ENCODE measurements around the gene ADPGK. TPM values are rescaled to one million over a fixed set of nuclear protein-coding genes. Genes with fewer than 3 reads are reported as not detected.

Gene ADPGK
- total RNA-seq = 100 to 1,000 TPM in 1 of 2 donors, 10 to 100 TPM in 1; 74.6 to 102 TPM

GRCh38 chr15:72783640-72784455 lies at the start of gene ADPGK:
Gene ADPGK (minus strand): TSS chr15:72783758. CDS start chr15:72783691, 67 bp downstream.
- 1% methylated on average over 54 of the region's 68 CpGs for WGBS
- intact Hi-C loops (cut with DNase I) = loop anchor here (2.0 to 5.0 kb wide), 2 partner anchors 298 to 489 kb away; no protein-coding TSS in a partner anchor

GRCh38 chr15:72827226-72827625 lies 43.7 kb upstream of the ADPGK start:
- Histone ChIP-seq H3K9me3 (no peaks in the 10 kb centered on the region), H3K4me3 (no peak overlapping the region), H3K36me3 (no peaks in the 10 kb centered on the region), H3K27ac (no peak overlapping the region), H3K27me3 (replicated peaks; ENCODE audit: insufficient read depth) (no peaks in the 10 kb centered on the region), H3K4me1 (replicated peaks) (no peaks in the 10 kb centered on the region)
- no peak for DNase-seq (ENCODE audit: low spot score)
- TF ChIP-seq POLR2A (IDR thresholded peaks at IDR 0.05) = no peak
- TF ChIP-seq CTCF (IDR thresholded peaks at IDR 0.05) = no peak
- TF ChIP-seq POLR2AphosphoS5 (IDR thresholded peaks at IDR 0.05) = no peak
- intact Hi-C loops (cut with DNase I) = no loop called here

More at GRCh38 chr15:72783640-72784455, at the start of gene ADPGK:
- Histone ChIP-seq H3K4me1 (replicated peaks) (no peaks in the 10 kb centered on the region), H3K36me3 (no peaks in the 10 kb centered on the region), H3K27ac (peak within 1 kb of the TSS; percentile 85 to 89), H3K9me3 (no peaks in the 10 kb centered on the region), H3K4me3 (peak within 1 kb of the TSS; percentile 92 to 99), H3K27me3 (replicated peaks; ENCODE audit: insufficient read depth) (no peaks in the 10 kb centered on the region)
- TF ChIP-seq POLR2A (IDR thresholded peaks at IDR 0.05) (peak; percentile 89), CTCF (IDR thresholded peaks at IDR 0.05) (peak in 3 of 4 experiments; percentile 57 to 63 (median 61)), POLR2AphosphoS5 (IDR thresholded peaks at IDR 0.05) (peak; percentile 98)
- peak; percentile 87 for DNase-seq (ENCODE audit: low spot score)

- no peaks in the 10 kb centered on the region for H3K27me3 ChIP-seq (replicated peaks; ENCODE audit: insufficient read depth)
- no peaks in the 10 kb centered on the region for H3K36me3 ChIP-seq
- TF ChIP-seq CTCF (IDR thresholded peaks at IDR 0.05) (no peak), POLR2AphosphoS5 (IDR thresholded peaks at IDR 0.05) (no peak), POLR2A (IDR thresholded peaks at IDR 0.05) (no peak)
- 93% methylated on average over 9 of the region's 9 CpGs for WGBS
- DNase-seq (ENCODE audit: low spot score) = no peak
- intact Hi-C loops (cut with DNase I) = no loop called here
- no peaks in the 10 kb centered on the region for H3K4me1 ChIP-seq (replicated peaks)
- no peak overlapping the region for H3K27ac ChIP-seq
- H3K4me3 ChIP-seq = no peak overlapping the region
- no peaks in the 10 kb centered on the region for H3K9me3 ChIP-seq
These were observed 43.1 kb upstream of the ADPGK start for GRCh38 chr15:72826611-72827010.

- WGBS = 74% methylated on average over 4 of the region's 4 CpGs
- no peaks in the 10 kb centered on the region for H3K36me3 ChIP-seq
- intact Hi-C loops (cut with DNase I) = no loop called here
- no peak for DNase-seq (ENCODE audit: low spot score)
- TF ChIP-seq POLR2A (IDR thresholded peaks at IDR 0.05) (no peak), CTCF (IDR thresholded peaks at IDR 0.05) (no peak), POLR2AphosphoS5 (IDR thresholded peaks at IDR 0.05) (no peak)
- no peaks in the 10 kb centered on the region for H3K4me1 ChIP-seq (replicated peaks)
- no peaks in the 10 kb centered on the region for H3K9me3 ChIP-seq
- H3K27ac ChIP-seq = no peak overlapping the region
- no peak overlapping the region for H3K4me3 ChIP-seq
- no peaks in the 10 kb centered on the region for H3K27me3 ChIP-seq (replicated peaks; ENCODE audit: insufficient read depth)
These were observed 42.3 kb upstream of the ADPGK start for GRCh38 chr15:72825829-72826228.

- Histone ChIP-seq H3K36me3 (no peaks in the 10 kb centered on the region), H3K27me3 (replicated peaks; ENCODE audit: insufficient read depth) (no peaks in the 10 kb centered on the region), H3K4me3 (no peak overlapping the region), H3K27ac (no peak overlapping the region), H3K4me1 (replicated peaks) (no peaks in the 10 kb centered on the region), H3K9me3 (no peaks in the 10 kb centered on the region)
- no peak for TF ChIP-seq CTCF (IDR thresholded peaks at IDR 0.05)
- no peak for TF ChIP-seq POLR2A (IDR thresholded peaks at IDR 0.05)
- TF ChIP-seq POLR2AphosphoS5 (IDR thresholded peaks at IDR 0.05) = no peak
- intact Hi-C loops (cut with DNase I) = no loop called here
- WGBS = 85% methylated on average over 7 of the region's 7 CpGs
- no peak for DNase-seq (ENCODE audit: low spot score)
These were observed 41.2 kb upstream of the ADPGK start for GRCh38 chr15:72824781-72825180.
